GF-D8 (cell line): ENCODE results near the gene DAB2.

ENCODE experiments used
- DNase-seq: peaks from one replicate; lab custom pipeline; 2025; lab: John Stamatoyannopoulos, UW

DAB2 gene

DNA sequence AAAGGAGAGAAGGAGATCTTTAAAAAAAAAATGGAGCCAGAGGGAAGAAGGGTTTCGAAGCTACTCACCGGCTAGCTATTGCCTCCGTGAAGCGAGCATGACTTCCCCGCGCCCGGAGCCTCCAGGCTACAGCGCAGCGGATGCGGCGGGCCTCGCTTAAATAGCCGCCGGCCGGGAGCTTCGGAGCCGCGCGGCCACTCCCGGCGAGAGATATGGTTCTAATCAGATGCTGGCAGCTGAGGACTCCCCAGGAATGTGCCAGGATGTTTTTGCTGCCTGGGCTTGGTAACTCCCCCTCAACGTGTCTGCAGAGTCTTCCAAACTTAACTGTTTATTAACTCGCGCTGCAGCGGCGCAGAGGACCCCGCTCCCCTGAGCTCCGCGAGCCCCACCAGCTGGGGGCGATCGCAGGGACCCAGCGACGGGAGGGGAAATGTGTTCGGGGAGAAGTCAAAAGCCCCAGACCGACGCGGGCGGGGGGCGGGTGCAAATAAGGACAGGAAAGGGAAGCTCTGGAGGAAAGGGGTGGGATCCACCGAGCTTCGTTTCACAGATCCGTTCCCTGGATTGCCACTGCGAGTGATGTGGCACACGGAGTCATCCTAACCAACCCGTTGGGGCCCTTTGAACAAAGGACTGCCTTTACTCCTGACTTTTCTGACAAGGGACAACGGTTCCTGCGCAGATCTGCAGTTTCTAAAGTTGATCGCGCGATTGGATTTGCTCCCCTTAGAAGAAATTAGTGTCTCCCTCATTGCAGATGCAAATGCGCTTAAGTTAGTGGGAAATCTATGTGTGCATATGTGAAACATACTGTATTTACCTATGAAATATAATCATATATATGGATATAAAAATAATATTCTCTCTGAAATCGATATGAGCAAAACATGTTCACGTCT, at the start of gene DAB2:
Gene DAB2 (minus strand): TSS at position 245 of the 902 bp plus-strand sequence. CDS start 30,660 bp downstream, outside the sequence.
- no peak for DNase-seq

DNA sequence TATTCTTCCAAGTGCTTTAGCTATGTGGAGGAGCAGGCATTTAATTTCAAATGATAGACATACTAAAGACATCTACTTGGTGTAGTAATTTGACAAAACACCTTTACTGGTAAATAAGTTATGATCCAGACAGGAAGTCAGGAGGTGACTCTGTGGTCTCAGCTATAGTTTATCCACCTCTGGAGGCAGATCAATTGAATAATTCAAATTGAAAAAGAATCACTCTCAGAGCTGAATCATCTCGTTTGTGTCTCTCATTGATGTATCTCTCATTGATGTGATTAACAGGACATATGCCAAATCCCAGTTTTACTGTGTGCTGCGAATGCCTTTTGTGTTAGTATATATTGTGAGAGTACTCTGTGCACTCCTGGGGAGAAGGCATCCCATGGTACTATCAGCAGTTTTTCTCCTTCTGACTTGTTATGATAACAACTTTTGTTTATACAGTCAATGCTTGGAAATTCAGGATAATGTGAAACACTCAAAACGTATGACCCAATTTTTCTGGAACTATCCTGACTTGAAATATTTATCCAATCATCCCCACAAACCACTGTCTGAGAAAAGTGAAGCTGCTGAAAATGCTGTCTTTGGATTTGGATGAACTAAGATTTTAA, 48.5 kb upstream of the DAB2 start:
- DNase-seq: no peak

GRCh38 chr5:39471836-39472508, 47.2 kb upstream of the DAB2 start:
- no peak for DNase-seq

DNA sequence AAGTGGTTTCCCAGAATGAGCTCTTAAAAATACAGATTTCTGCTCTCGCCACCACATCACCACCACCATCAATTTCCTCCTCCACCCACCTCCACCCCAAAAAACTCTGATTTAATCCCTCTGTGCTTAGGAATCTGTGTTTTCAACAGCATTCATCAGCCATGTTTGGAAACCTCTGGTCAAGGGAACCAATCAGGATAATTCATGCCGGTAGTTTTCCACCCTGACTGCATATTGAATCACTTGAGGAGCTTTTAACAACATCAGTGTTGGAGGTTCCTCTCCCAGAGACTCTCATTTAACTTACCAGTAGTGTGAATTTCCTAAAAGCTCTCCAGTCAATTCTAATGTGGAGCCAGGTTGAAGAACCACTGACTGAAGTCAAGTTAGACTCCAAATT, 46.0 kb upstream of the DAB2 start:
- DNase-seq: no peak

DNA sequence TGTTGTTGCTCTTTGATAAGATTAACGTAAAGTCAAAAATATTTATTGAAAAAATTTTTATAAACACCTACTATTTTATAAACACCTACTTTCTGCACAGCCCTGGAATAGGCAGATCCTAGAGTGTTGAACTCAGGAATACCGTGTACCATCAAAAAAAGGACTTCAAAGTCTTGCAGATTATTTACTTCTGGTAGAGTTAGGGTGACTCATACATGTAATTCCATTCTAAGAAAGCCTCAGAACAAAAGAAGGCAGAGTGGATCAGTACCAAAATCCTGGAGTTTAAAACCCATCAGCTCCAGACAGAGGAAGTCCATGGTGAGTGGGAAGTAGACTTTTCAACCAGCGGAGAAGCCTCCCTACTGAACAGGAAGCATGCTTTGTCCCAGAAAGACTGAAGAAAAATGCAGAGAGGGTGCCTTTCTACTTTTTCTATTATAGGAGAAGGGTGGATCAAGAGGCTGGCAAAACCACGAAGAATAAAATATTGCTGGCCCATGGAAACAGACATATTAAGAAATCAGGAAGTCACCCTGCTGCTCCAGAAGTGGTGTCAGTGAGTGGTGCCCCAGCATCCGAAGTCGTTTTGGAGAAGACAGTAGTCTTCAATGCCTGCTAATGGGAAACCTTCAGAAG, 45.1 kb upstream of the DAB2 start:
- no peak for DNase-seq

DNA sequence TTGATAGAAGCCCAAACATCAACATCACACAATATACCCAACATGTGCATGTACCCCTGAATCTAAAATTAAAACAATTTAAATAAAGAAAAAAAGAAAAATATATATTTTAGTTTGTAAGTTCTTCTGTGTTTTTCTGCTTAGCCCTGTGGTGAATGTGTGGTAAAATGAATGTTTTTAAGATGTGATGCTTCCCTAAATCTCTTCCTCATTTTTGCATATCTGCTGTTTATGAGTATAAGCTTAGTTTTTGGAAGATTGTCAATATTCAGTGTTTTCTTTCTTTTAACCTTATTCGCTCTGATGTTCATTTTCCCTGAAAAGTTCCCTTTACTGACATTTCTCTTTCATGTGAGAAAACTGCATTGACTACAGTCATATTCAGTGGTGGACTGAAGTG, 44.4 kb upstream of the DAB2 start:
- DNase-seq: no peak

GRCh38 chr5:39466846-39467245, 42.1 kb upstream of the DAB2 start:
- no peak for DNase-seq

DNA sequence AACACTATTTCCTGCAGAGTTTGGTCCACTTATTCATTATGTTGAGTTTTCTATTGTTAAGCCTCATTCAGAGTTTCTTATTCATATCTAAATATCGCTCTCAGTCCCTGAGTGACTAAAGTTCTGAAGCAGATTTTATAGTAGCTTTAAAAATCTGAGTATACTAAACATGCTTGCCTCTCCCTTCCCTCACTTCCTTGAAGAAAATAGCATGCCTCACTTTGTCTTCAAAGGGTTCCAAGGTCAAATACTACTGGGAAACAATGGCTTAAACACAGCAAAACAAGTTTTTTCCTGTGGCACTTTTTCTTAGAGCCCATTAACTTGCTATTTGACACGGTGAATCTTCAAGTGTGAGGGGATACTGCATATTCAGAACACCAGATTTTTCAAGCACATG, 41.1 kb upstream of the DAB2 start:
- no peak for DNase-seq

GRCh38 chr5:39465097-39465496, 40.3 kb upstream of the DAB2 start:
- no peak for DNase-seq

GRCh38 chr5:39464088-39464487, 39.3 kb upstream of the DAB2 start:
- no peak for DNase-seq

GRCh38 chr5:39462211-39462610, 37.4 kb upstream of the DAB2 start:
- DNase-seq: no peak

GRCh38 chr5:39461007-39461682, 36.4 kb upstream of the DAB2 start:
- DNase-seq: no peak

DNA sequence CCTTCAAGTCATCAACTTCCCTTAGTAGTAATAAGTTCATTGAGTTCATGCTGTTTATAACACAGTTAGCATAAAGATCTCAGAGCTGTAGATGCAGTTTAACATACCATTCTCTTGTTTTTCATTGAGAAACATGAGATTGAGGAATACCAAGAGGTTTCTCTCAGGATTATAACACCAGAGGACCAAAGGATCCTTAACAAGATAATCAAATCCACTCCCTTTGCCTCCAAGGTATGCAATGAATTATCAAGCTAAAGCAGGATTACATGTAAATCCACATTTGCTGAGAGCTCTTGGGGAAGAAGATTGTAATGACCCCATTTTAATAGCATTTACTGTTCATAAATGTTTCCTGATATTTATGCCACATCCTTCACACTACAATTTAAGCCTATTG, 35.1 kb upstream of the DAB2 start:
- DNase-seq: no peak

GRCh38 chr5:39459071-39459470, 34.3 kb upstream of the DAB2 start:
- DNase-seq: no peak

- no peak for DNase-seq
Measured at GRCh38 chr5:39455645-39456044, 30.9 kb upstream of the DAB2 start.

DNA sequence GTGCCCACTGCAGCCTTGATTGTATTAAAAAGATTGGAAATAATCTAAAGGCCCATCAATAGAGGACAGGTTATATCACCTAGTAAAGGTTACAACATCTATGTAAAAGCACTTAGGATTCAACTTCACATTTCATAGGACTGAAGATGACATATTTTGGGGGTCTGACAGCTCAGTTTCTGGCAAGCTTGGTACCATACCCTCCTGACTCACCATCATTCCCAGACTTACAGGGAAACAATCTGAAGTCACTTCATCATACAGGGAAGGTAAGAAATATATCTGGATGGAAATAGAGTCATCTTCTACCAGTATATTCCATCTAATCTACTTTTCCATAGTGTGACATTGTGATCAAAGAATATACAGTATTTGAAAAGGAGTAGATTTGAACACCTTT, 28.8 kb upstream of the DAB2 start:
- no peak for DNase-seq

- no peak for DNase-seq
Measured at GRCh38 chr5:39452846-39453245, 28.1 kb upstream of the DAB2 start.

DNA sequence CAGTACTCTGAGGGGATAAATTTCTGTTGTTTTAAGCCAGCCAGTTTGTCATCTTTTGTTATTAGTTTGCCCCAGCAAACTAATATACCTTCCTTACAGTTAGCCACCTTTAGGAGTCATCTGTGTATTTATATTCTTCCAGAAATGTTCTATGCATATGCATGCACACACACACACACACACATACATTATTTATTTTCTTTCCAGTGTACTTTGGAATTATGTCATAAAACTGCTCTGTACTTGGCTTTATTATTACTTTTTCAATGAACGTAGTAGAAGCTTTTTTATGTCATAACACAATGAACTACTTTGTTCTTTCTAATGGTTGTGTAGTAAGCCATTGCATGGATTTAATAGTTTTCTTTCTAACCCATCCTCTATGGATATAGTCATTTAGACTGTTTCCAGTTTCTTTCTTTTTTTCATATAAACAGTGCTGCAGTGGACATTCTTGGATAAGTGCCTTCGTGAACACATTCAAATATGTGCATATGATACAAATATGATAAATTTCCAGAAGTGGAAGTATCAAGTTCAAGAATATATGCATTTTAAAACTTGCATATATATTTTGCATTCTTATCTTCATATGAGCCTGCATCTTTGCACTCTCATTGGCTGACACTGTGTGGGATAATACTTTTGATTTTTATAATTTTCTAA, 26.6 kb upstream of the DAB2 start:
- no peak for DNase-seq

DNA sequence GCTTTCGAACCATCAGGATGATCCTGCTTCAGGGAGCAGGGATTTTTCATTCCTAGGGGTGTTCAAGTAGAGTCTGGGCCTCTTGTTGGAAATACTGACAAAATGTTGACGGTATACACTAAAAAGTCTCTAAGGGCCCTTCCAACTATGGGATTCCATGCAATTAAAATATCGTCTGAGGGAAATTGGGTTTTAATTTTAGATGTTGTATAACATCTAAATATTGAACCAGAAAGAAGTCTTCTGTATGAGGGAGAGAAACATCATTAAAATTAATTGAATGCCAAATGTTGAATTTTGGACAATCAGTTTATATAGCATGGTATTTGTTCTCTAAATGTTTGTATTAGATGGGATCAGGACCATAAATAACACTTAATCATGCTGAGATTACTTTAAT, 25.7 kb upstream of the DAB2 start:
- DNase-seq: no peak

GRCh38 chr5:39449591-39449990, 24.8 kb upstream of the DAB2 start:
- DNase-seq: no peak

DNA sequence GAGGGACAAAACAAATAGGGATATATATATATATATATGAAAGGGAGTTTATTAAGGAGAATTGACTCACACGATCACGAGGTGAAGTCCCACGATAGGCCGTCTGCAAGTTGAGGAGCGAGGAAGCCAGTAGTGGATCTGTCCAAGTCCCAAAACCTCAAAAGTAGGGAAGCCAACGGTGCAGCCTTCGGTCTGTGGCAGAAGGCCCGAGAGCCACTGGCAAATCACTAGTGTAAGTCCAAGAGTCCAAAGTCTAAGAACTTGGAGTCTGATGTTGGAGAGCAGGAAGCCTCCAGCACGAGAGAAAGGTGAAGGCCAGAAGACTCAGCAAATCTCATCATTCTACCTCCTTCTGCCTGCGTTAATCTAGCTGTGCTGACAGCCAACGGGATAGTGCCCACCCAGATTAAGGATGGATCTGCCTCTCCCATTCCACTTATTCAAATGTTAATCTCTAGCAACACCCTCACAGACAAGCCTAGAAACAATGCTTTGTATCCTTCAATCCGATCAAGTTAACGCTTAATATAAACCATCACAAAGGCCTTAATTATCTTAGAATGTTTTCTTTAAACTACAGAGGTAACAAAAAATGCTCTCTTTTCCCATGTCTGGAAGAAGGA, 23.8 kb upstream of the DAB2 start:
- no peak for DNase-seq
